GM19239 (cell line): ENCODE measurements around the gene CXCL13.
"Not testable (repeated sequence)": the region's sequence is repeated elsewhere in the genome, so short reads cannot be mapped to it uniquely, and the experiment has no call there.

ENCODE experiments used
- DNase-seq: peaks from one replicate; pipeline ENCODE4 v3.0.0; 2011; ENCODE audit warnings: low spot score; ENCODE audit not compliant: insufficient read length
- FAIRE-seq: peaks from 2 replicates; lab custom pipeline; 2011; peaks lifted over from hg19 to GRCh38; lab: Jason Lieb, UNC

CXCL13 gene

DNA sequence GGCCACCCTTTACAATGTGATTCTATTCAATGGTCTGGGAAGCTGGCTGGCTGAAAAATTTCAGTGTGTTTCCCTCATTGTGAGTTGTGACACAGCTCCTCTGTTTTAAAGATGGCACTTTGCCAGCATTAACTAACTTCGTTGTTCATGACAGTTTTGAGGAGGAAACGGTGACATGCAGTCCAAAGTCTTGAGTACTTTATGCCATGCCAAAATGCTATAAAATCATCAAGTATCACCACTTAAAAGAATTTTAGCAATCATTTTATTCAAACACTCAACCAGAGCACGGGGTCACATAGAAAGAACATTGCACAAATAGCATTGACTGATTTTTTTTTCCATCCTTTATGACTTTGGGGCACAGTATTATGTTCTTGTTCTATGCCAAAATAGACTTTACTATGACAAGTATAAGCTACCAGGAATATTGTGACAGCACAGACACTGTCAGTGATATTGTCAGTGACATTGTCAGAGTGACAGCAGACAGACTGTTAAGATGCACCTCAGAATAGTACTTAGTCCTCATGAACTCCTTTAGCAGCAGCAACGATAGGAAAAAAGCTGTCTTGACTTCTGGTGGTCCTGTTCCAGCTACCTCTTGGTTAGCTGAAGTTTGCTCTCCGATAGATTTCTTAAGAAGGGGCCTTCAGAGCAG, 46.7 kb downstream of the CXCL13 start:
- FAIRE-seq (no peak), DNase-seq (no peak)

DNA sequence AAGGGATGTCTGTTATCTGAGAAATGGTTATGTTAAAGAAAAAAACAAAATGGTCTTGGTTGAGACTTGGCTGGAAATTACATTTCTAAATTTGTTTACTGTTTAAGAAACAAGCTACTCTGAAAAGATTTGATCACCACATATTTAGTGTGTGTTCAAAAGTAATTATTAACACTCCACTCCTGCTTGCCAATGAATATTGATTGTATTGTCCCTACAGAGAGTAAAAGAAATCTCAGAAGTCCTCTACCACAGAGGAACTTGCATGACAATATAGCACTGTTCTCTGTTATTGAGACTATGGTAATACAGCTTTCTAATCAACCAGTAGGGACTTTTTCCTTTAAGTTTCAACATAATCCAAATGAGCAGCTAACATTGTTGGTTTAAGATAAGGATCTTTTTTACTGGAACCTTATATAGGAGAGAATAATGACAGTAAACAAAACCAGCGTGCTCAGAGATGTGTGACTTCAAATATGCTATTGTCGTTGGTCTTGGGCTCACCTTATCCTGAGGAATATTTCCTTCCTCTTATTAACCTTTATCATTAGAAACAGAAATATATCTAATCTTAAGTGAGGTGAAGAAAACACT, 47.6 kb downstream of the CXCL13 start:
- no peak for DNase-seq
- FAIRE-seq, result no peak

DNA sequence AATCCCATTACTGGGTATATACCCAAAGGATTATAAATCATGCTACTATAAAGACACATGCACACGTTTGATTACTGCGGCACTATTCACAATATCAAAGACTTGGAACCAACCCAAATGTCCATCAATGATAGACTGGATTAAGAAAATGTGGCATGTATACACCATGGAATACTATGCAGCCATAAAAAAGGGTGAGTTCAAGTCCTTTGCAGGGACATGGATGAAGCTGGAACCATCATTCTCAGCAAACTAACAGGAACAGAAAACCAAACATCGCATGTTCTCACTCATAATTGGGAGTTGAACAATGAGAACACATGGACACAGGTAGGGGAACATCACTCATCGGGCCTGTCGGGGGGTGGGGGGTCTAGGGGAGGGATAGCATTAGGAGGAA, 54.7 kb downstream of the CXCL13 start:
- not testable (repeated sequence) for FAIRE-seq, DNase-seq
